HepG2 (cell line): ENCODE measurements around the gene RBM12. TPM values are rescaled to one million over a fixed set of nuclear protein-coding genes. Genes with fewer than 3 reads are reported as not detected.

ENCODE experiments used
- FOXC1 ChIP-seq: sonication (generic); formaldehyde crosslinking; IDR thresholded peaks from 2 replicates; pipeline ENCODE4 v1.8.0; 2022; ENCODE audit warnings: mild to moderate bottlenecking, missing genetic modification reagents, borderline replicate concordance
- MLX ChIP-seq: IDR thresholded peaks from 2 replicates; pipeline ENCODE4 v1.6.1; 2016
- U2AF2 ChIP-seq: fragments of 200-400 bp; formaldehyde crosslinking; IDR thresholded peaks from 2 replicates; pipeline ENCODE4 v1.6.1; 2017; ENCODE audit warnings: low read depth, mild to moderate bottlenecking, low read length
- ZMYM3 ChIP-seq: sonication (generic); formaldehyde crosslinking; IDR thresholded peaks from 2 replicates; pipeline ENCODE4 v1.5.1; 2020; ENCODE audit warnings: mild to moderate bottlenecking, missing genetic modification reagents
- ZNF546 ChIP-seq: sonication (generic); formaldehyde crosslinking; conservative IDR thresholded peaks from 2 replicates; pipeline ENCODE4 v1.8.1; 2023; ENCODE audit warnings: mild to moderate bottlenecking, missing genetic modification reagents
- ZNF598 ChIP-seq: sonication (generic); formaldehyde crosslinking; IDR thresholded peaks from 2 replicates; pipeline ENCODE4 v1.5.1; 2020; ENCODE audit warnings: mild to moderate bottlenecking, missing genetic modification reagents, borderline replicate concordance
- polyA plus RNA-seq, 8 experiments: library from polyadenylated mRNA; depleted of rRNA in 3 of 8; stranded (reverse) in 7 of 8; unstranded in 1 of 8; fragments of >200 nt; fragmentation: Illumina TruSeq in 4 of 8; extraction: Trizol in 4 of 8; gene quantifications; 2 replicates each; pipeline versions ENCODE4 v1.2.1 to v1.2.3, GENCODE V29; 2011 to 2016; ENCODE audit warnings: low read depth in 4 of 8, missing spikeins in 1 of 8, mixed read lengths in 1 of 8; ENCODE audit not compliant: insufficient read depth in 1 of 8
- total RNA-seq, 5 experiments: library from RNA; depleted of rRNA; stranded (reverse); fragments of >200 nt; fragmentation: Illumina TruSeq; extraction: Trizol; gene quantifications; 2 replicates each; pipeline ENCODE4 v1.2.3, GENCODE V29; 2016; ENCODE audit warnings: low read depth in 1 of 5
- TF ChIP-seq, protein P1 (sequence below): IDR thresholded peaks from 2 replicates; pipeline ENCODE4 v1.6.1; 2012; ENCODE audit warnings: low read length, improper control_type of control experiment
- TF ChIP-seq, protein P2 (sequence below): sonication (generic); formaldehyde crosslinking; IDR thresholded peaks from 2 replicates; pipeline ENCODE4 v1.5.0; 2020; ENCODE audit warnings: mild to moderate bottlenecking, missing genetic modification reagents, borderline replicate concordance
- TF ChIP-seq, protein P3 (sequence below): sonication (generic); formaldehyde crosslinking; IDR thresholded peaks from 2 replicates; pipeline ENCODE4 v1.9.0; 2021; ENCODE audit warnings: missing genetic modification reagents, mild to moderate bottlenecking, borderline replicate concordance

The RBM12 gene
- total and polyA plus RNA-seq, 2 of the 13 experiments (the other 11 are each of a cell fraction or from before 2014, with no cell fraction given): 97.9 to 104 TPM

- TF ChIP-seq, protein P1, sequence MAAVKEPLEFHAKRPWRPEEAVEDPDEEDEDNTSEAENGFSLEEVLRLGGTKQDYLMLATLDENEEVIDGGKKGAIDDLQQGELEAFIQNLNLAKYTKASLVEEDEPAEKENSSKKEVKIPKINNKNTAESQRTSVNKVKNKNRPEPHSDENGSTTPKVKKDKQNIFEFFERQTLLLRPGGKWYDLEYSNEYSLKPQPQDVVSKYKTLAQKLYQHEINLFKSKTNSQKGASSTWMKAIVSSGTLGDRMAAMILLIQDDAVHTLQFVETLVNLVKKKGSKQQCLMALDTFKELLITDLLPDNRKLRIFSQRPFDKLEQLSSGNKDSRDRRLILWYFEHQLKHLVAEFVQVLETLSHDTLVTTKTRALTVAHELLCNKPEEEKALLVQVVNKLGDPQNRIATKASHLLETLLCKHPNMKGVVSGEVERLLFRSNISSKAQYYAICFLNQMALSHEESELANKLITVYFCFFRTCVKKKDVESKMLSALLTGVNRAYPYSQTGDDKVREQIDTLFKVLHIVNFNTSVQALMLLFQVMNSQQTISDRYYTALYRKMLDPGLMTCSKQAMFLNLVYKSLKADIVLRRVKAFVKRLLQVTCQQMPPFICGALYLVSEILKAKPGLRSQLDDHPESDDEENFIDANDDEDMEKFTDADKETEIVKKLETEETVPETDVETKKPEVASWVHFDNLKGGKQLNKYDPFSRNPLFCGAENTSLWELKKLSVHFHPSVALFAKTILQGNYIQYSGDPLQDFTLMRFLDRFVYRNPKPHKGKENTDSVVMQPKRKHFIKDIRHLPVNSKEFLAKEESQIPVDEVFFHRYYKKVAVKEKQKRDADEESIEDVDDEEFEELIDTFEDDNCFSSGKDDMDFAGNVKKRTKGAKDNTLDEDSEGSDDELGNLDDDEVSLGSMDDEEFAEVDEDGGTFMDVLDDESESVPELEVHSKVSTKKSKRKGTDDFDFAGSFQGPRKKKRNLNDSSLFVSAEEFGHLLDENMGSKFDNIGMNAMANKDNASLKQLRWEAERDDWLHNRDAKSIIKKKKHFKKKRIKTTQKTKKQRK: no peak
- no peak for TF ChIP-seq ZNF546 (CRISPR knock-in tag)
- TF ChIP-seq MLX: no peak
- TF ChIP-seq, protein P2, sequence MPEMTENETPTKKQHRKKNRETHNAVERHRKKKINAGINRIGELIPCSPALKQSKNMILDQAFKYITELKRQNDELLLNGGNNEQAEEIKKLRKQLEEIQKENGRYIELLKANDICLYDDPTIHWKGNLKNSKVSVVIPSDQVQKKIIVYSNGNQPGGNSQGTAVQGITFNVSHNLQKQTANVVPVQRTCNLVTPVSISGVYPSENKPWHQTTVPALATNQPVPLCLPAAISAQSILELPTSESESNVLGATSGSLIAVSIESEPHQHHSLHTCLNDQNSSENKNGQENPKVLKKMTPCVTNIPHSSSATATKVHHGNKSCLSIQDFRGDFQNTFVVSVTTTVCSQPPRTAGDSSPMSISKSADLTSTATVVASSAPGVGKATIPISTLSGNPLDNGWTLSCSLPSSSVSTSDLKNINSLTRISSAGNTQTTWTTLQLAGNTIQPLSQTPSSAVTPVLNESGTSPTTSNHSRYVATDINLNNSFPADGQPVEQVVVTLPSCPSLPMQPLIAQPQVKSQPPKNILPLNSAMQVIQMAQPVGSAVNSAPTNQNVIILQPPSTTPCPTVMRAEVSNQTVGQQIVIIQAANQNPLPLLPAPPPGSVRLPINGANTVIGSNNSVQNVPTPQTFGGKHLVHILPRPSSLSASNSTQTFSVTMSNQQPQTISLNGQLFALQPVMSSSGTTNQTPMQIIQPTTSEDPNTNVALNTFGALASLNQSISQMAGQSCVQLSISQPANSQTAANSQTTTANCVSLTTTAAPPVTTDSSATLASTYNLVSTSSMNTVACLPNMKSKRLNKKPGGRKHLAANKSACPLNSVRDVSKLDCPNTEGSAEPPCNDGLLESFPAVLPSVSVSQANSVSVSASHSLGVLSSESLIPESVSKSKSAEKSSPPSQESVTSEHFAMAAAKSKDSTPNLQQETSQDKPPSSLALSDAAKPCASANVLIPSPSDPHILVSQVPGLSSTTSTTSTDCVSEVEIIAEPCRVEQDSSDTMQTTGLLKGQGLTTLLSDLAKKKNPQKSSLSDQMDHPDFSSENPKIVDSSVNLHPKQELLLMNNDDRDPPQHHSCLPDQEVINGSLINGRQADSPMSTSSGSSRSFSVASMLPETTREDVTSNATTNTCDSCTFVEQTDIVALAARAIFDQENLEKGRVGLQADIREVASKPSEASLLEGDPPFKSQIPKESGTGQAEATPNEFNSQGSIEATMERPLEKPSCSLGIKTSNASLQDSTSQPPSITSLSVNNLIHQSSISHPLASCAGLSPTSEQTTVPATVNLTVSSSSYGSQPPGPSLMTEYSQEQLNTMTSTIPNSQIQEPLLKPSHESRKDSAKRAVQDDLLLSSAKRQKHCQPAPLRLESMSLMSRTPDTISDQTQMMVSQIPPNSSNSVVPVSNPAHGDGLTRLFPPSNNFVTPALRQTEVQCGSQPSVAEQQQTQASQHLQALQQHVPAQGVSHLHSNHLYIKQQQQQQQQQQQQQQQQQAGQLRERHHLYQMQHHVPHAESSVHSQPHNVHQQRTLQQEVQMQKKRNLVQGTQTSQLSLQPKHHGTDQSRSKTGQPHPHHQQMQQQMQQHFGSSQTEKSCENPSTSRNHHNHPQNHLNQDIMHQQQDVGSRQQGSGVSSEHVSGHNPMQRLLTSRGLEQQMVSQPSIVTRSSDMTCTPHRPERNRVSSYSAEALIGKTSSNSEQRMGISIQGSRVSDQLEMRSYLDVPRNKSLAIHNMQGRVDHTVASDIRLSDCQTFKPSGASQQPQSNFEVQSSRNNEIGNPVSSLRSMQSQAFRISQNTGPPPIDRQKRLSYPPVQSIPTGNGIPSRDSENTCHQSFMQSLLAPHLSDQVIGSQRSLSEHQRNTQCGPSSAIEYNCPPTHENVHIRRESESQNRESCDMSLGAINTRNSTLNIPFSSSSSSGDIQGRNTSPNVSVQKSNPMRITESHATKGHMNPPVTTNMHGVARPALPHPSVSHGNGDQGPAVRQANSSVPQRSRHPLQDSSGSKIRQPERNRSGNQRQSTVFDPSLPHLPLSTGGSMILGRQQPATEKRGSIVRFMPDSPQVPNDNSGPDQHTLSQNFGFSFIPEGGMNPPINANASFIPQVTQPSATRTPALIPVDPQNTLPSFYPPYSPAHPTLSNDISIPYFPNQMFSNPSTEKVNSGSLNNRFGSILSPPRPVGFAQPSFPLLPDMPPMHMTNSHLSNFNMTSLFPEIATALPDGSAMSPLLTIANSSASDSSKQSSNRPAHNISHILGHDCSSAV (CRISPR knock-in tag): no peak
- peak; percentile 41; the same call in 1 of the 2 replicates for TF ChIP-seq FOXC1 (CRISPR knock-in tag)
- TF ChIP-seq ZMYM3 (CRISPR knock-in tag): no peak
- TF ChIP-seq, protein P3, sequence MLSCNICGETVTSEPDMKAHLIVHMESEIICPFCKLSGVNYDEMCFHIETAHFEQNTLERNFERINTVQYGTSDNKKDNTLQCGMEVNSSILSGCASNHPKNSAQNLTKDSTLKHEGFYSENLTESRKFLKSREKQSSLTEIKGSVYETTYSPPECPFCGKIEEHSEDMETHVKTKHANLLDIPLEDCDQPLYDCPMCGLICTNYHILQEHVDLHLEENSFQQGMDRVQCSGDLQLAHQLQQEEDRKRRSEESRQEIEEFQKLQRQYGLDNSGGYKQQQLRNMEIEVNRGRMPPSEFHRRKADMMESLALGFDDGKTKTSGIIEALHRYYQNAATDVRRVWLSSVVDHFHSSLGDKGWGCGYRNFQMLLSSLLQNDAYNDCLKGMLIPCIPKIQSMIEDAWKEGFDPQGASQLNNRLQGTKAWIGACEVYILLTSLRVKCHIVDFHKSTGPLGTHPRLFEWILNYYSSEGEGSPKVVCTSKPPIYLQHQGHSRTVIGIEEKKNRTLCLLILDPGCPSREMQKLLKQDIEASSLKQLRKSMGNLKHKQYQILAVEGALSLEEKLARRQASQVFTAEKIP: no peak
- TF ChIP-seq U2AF2: no peak
- TF ChIP-seq ZNF598: no peak
These were observed 63.4 kb downstream of the RBM12 start (continued) for GRCh38 chr20:35600993-35601973.
